Loucy (cell line): Measurements from ENCODE around the gene NAIF1.
A peak's percentile ranks its signal among the peaks of the same experiment; 100 is the strongest.

Experiments
- H2AFZ ChIP-seq: fragments of 200-600 bp; sonication (generic); 2 replicates; pipeline ENCODE4 v1.6.0; 2016; ENCODE audit warnings: antibody characterized with exemption, mild to moderate bottlenecking, low read length, moderate library complexity
- H3F3A ChIP-seq: fragments of 200-600 bp; 2 replicates; pipeline ENCODE4 v1.6.0; 2016; ENCODE audit warnings: antibody characterized with exemption, low read depth, mild to moderate bottlenecking
- H3K27me3 ChIP-seq: fragments of 200-600 bp; sonication (generic); 2 replicates; pipeline ENCODE4 v1.6.1; 2014; ENCODE audit warnings: low read length, mild to moderate bottlenecking; ENCODE audit not compliant: insufficient read depth, poor library complexity, severe bottlenecking
- H3K36me3 ChIP-seq: fragments of 200-600 bp; sonication (generic); 2 replicates; pipeline ENCODE4 v1.6.1; 2016; ENCODE audit warnings: low read length; ENCODE audit not compliant: insufficient read depth
- H3K4me1 ChIP-seq: fragments of 200-600 bp; sonication (generic); 2 replicates; pipeline ENCODE4 v1.5.1; 2014; ENCODE audit warnings: low read length, mild to moderate bottlenecking; ENCODE audit not compliant: insufficient read depth, poor library complexity, severe bottlenecking
- H3K4me2 ChIP-seq: fragments of 200-600 bp; sonication (generic); 2 replicates; pipeline ENCODE4 v1.6.0; 2014; ENCODE audit warnings: antibody characterized with exemption, low read length, low read depth, mild to moderate bottlenecking; ENCODE audit not compliant: poor library complexity, severe bottlenecking
- H3K4me3 ChIP-seq: fragments of 200-600 bp; sonication (generic); 2 replicates; pipeline ENCODE4 v1.5.1; 2014; ENCODE audit warnings: low read length, mild to moderate bottlenecking, mixed read lengths; ENCODE audit not compliant: poor library complexity, severe bottlenecking
- H3K79me2 ChIP-seq: fragments of 200-600 bp; sonication (generic); 2 replicates; pipeline ENCODE4 v1.6.1; 2014; ENCODE audit warnings: low read length; ENCODE audit not compliant: insufficient read depth
- H3K9ac ChIP-seq: fragments of 200-600 bp; sonication (generic); 2 replicates; pipeline ENCODE4 v1.6.0; 2014; ENCODE audit warnings: mild to moderate bottlenecking, low read depth, low read length, moderate library complexity; ENCODE audit not compliant: poor library complexity, severe bottlenecking
- H3K9me2 ChIP-seq: fragments of 200-600 bp; sonication (generic); replicated peaks from 2 replicates; pipeline ENCODE4 v1.6.1; 2016; ENCODE audit warnings: low read depth, low read length, mixed read lengths
- H3K9me3 ChIP-seq: fragments of 200-600 bp; sonication (generic); 2 replicates; pipeline ENCODE4 v1.6.1; 2014; ENCODE audit warnings: mild to moderate bottlenecking, antibody characterized with exemption, low read length, low read depth; ENCODE audit not compliant: insufficient read depth
- H4K20me1 ChIP-seq: fragments of 200-600 bp; sonication (generic); 2 replicates; pipeline ENCODE4 v1.6.0; 2014; ENCODE audit warnings: antibody characterized with exemption, low read length, mild to moderate bottlenecking; ENCODE audit not compliant: insufficient read depth, poor library complexity, severe bottlenecking
- EZH2phosphoT487 ChIP-seq: fragments of 200-600 bp; IDR thresholded peaks from 2 replicates; pipeline ENCODE4 v1.6.1; 2018; ENCODE audit warnings: antibody characterized with exemption, mild to moderate bottlenecking, moderate library complexity, borderline replicate concordance
- TF ChIP-seq, protein P1 (sequence below): fragments of 200-600 bp; sonication (generic); conservative IDR thresholded peaks from 2 replicates; pipeline ENCODE4 v1.5.1; 2014; ENCODE audit warnings: mild to moderate bottlenecking, antibody characterized with exemption, low read length

NAIF1 gene

GRCh38 chr9:128065907-128066712 is 1.0 kb downstream of the NAIF1 start:
- H3K36me3 ChIP-seq = no peaks in the 10 kb centered on the region; the same call in 1 of the 2 replicates
- H3F3A ChIP-seq = no peaks in the 10 kb centered on the region
- H3K9ac ChIP-seq = peak overlapping the region; percentile 77
- H3K27me3 ChIP-seq = no peaks in the 10 kb centered on the region
- H3K9me2 ChIP-seq = no peaks in the 10 kb centered on the region
- H3K79me2 ChIP-seq = peaks cover 55% of the 10 kb centered on the region
- no peak for TF ChIP-seq EZH2phosphoT487
- peaks cover 44% of the 10 kb centered on the region for H3K4me1 ChIP-seq
- peak overlapping the region; percentile 71 for H3K4me2 ChIP-seq
- peaks cover 13% of the 10 kb centered on the region for H4K20me1 ChIP-seq
- peak overlapping the region; percentile 84 for H3K4me3 ChIP-seq
- H2AFZ ChIP-seq = no peak overlapping the region
- H3K9me3 ChIP-seq = no peaks in the 10 kb centered on the region

- peaks cover 41% of the 10 kb centered on the region for H3K4me1 ChIP-seq
- no peak overlapping the region for H2AFZ ChIP-seq
- no peak overlapping the region for H3K4me3 ChIP-seq
- H3K4me2 ChIP-seq = peak overlapping the region; percentile 39
- no peaks in the 10 kb centered on the region for H4K20me1 ChIP-seq
- no peaks in the 10 kb centered on the region; the same call in 1 of the 2 replicates for H3K36me3 ChIP-seq
- H3K9me2 ChIP-seq = no peaks in the 10 kb centered on the region
- H3K9me3 ChIP-seq = no peaks in the 10 kb centered on the region
- H3F3A ChIP-seq = no peaks in the 10 kb centered on the region
- H3K27me3 ChIP-seq = no peaks in the 10 kb centered on the region
- TF ChIP-seq, protein P1, sequence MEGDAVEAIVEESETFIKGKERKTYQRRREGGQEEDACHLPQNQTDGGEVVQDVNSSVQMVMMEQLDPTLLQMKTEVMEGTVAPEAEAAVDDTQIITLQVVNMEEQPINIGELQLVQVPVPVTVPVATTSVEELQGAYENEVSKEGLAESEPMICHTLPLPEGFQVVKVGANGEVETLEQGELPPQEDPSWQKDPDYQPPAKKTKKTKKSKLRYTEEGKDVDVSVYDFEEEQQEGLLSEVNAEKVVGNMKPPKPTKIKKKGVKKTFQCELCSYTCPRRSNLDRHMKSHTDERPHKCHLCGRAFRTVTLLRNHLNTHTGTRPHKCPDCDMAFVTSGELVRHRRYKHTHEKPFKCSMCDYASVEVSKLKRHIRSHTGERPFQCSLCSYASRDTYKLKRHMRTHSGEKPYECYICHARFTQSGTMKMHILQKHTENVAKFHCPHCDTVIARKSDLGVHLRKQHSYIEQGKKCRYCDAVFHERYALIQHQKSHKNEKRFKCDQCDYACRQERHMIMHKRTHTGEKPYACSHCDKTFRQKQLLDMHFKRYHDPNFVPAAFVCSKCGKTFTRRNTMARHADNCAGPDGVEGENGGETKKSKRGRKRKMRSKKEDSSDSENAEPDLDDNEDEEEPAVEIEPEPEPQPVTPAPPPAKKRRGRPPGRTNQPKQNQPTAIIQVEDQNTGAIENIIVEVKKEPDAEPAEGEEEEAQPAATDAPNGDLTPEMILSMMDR = no peak
- TF ChIP-seq EZH2phosphoT487 = no peak
- peaks cover 27% of the 10 kb centered on the region for H3K79me2 ChIP-seq
- no peak overlapping the region for H3K9ac ChIP-seq
These were observed 4.0 kb downstream of the NAIF1 start for GRCh38 chr9:128062846-128063831.

- Histone ChIP-seq H4K20me1 (no peaks in the 10 kb centered on the region), H3K9ac (no peak overlapping the region), H3K4me3 (no peak overlapping the region), H3K79me2 (peaks cover 27% of the 10 kb centered on the region), H3F3A (no peaks in the 10 kb centered on the region), H3K36me3 (no peaks in the 10 kb centered on the region; the same call in 1 of the 2 replicates), H3K4me1 (peaks cover 41% of the 10 kb centered on the region), H3K9me2 (no peaks in the 10 kb centered on the region), H3K9me3 (no peaks in the 10 kb centered on the region), H3K4me2 (peak overlapping the region; percentile 39), H3K27me3 (no peaks in the 10 kb centered on the region), H2AFZ (no peak overlapping the region)
- TF ChIP-seq EZH2phosphoT487 = no peak
- TF ChIP-seq, protein P1 = no peak
These were observed 4.8 kb downstream of the NAIF1 start for GRCh38 chr9:128062279-128062678.
